Germinal center (tissue), 1 donor: ENCODE measurements around the gene ADAMTS12.

Source experiments
- DNase-seq: peaks from one replicate; pipeline ENCODE4 v3.0.0; 2012; ENCODE audit warnings: mixed read lengths, low spot score

ADAMTS12 gene

GRCh38 chr5:33800241-33800950 lies 91.4 kb downstream of the ADAMTS12 start:
- no peak for DNase-seq

GRCh38 chr5:33795496-33795895 lies 96.3 kb downstream of the ADAMTS12 start:
- DNase-seq, result no peak

- DNase-seq, result no peak
Observed at GRCh38 chr5:33794550-33795181, 97.1 kb downstream of the ADAMTS12 start.

- DNase-seq, result no peak
Observed at GRCh38 chr5:33793836-33794549, 97.8 kb downstream of the ADAMTS12 start.

GRCh38 chr5:33793276-33793675 lies 98.5 kb downstream of the ADAMTS12 start:
- DNase-seq, result no peak

- DNase-seq, result no peak
Observed at GRCh38 chr5:33792559-33792958, 99.2 kb downstream of the ADAMTS12 start.

GRCh38 chr5:33789567-33789957 lies 102.2 kb downstream of the ADAMTS12 start:
- DNase-seq, result no peak

GRCh38 chr5:33788922-33789566 lies 102.7 kb downstream of the ADAMTS12 start:
- DNase-seq, result no peak

- no peak for DNase-seq
Observed at GRCh38 chr5:33785571-33785970, 106.2 kb downstream of the ADAMTS12 start.

GRCh38 chr5:33781286-33781685 lies 110.5 kb downstream of the ADAMTS12 start:
- DNase-seq, result no peak

- no peak for DNase-seq
Observed at GRCh38 chr5:33776151-33776660, 115.6 kb downstream of the ADAMTS12 start.

- no peak for DNase-seq
Observed at GRCh38 chr5:33774341-33774740, 117.4 kb downstream of the ADAMTS12 start.

GRCh38 chr5:33772380-33772897 lies 119.4 kb downstream of the ADAMTS12 start:
- no peak for DNase-seq

- no peak for DNase-seq
Observed at GRCh38 chr5:33769968-33770367, 121.8 kb downstream of the ADAMTS12 start.

GRCh38 chr5:33769196-33769595 lies 122.6 kb downstream of the ADAMTS12 start:
- DNase-seq, result no peak

- DNase-seq, result no peak
Observed at GRCh38 chr5:33766023-33766422, 125.8 kb downstream of the ADAMTS12 start.

- no peak for DNase-seq
Observed at GRCh38 chr5:33764786-33765185, 127.0 kb downstream of the ADAMTS12 start.

- DNase-seq, result no peak
Observed at GRCh38 chr5:33763435-33763834, 128.4 kb downstream of the ADAMTS12 start.

- DNase-seq, result no peak
Observed at GRCh38 chr5:33762859-33763258, 128.9 kb downstream of the ADAMTS12 start.

GRCh38 chr5:33761139-33761538 lies 130.7 kb downstream of the ADAMTS12 start:
- no peak for DNase-seq

GRCh38 chr5:33758737-33759136 lies 133.1 kb downstream of the ADAMTS12 start:
- no peak for DNase-seq

GRCh38 chr5:33756491-33756890 lies 135.3 kb downstream of the ADAMTS12 start:
- no peak for DNase-seq
